Measurements from ENCODE around the gene TRABD2B. TPM values are rescaled to one million over a fixed set of nuclear protein-coding genes. Genes with fewer than 3 reads are reported as not detected.
"Not testable (repeated sequence)": the region's sequence is repeated elsewhere in the genome, so short reads cannot be mapped to it uniquely, and the experiment has no call there.

The TRABD2B gene
- total RNA-seq, 1 donor from 2014 or later = under 0.01 TPM

- DNase-seq (ENCODE audit: low read depth in 2 of 2) = no peak
Observed at GRCh38 chr1:47967864-47968555, 29.2 kb downstream of the TRABD2B start.

GRCh38 chr1:47965816-47966215, 31.4 kb downstream of the TRABD2B start:
- no peak for DNase-seq (ENCODE audit: low read depth in 2 of 2)

- DNase-seq (ENCODE audit: low read depth in 2 of 2) = no peak
Observed at GRCh38 chr1:47964636-47965035, 32.5 kb downstream of the TRABD2B start.

- DNase-seq (ENCODE audit: low read depth in 2 of 2) = peak in 1 of 2 donors; percentile 3
Observed at GRCh38 chr1:47963568-47964358, 33.4 kb downstream of the TRABD2B start.

- no peak for DNase-seq (ENCODE audit: low read depth in 2 of 2)
Observed at GRCh38 chr1:47962750-47963492, 34.3 kb downstream of the TRABD2B start.

GRCh38 chr1:47961835-47962234, 35.4 kb downstream of the TRABD2B start:
- not testable (repeated sequence) for DNase-seq (ENCODE audit: low read depth in 2 of 2)

- DNase-seq (ENCODE audit: low read depth in 2 of 2) = not testable (repeated sequence)
Observed at GRCh38 chr1:47956491-47956890, 40.7 kb downstream of the TRABD2B start.

GRCh38 chr1:47953661-47954060, 43.5 kb downstream of the TRABD2B start:
- no peak for DNase-seq (ENCODE audit: low read depth in 2 of 2)

- no peak for DNase-seq (ENCODE audit: low read depth in 2 of 2)
Observed at GRCh38 chr1:47951545-47952235, 45.5 kb downstream of the TRABD2B start.

GRCh38 chr1:47951026-47951425, 46.2 kb downstream of the TRABD2B start:
- DNase-seq (ENCODE audit: low read depth in 2 of 2) = no peak

- DNase-seq (ENCODE audit: low read depth in 2 of 2) = no peak
Observed at GRCh38 chr1:47950471-47950870, 46.7 kb downstream of the TRABD2B start.

- DNase-seq (ENCODE audit: low read depth in 2 of 2) = no peak
Observed at GRCh38 chr1:47948126-47948525, 49.1 kb downstream of the TRABD2B start.

GRCh38 chr1:47947531-47947930, 49.7 kb downstream of the TRABD2B start:
- DNase-seq (ENCODE audit: low read depth in 2 of 2) = no peak

GRCh38 chr1:47944561-47944960, 52.6 kb downstream of the TRABD2B start:
- no peak for DNase-seq (ENCODE audit: low read depth in 2 of 2)

GRCh38 chr1:47942240-47942629, 55.0 kb downstream of the TRABD2B start:
- DNase-seq (ENCODE audit: low read depth in 2 of 2) = no peak

GRCh38 chr1:47941609-47942239, 55.5 kb downstream of the TRABD2B start:
- no peak for DNase-seq (ENCODE audit: low read depth in 2 of 2)

GRCh38 chr1:47940779-47941178, 56.4 kb downstream of the TRABD2B start:
- no peak for DNase-seq (ENCODE audit: low read depth in 2 of 2)

- DNase-seq (ENCODE audit: low read depth in 2 of 2) = no peak
Observed at GRCh38 chr1:47940326-47940725, 56.9 kb downstream of the TRABD2B start.

- no peak for DNase-seq (ENCODE audit: low read depth in 2 of 2)
Observed at GRCh38 chr1:47938520-47938919, 58.7 kb downstream of the TRABD2B start.

- DNase-seq (ENCODE audit: low read depth in 2 of 2) = no peak
Observed at GRCh38 chr1:47937586-47938254, 59.5 kb downstream of the TRABD2B start.

Data from dermis microvascular lymphatic vessel endothelial cell (primary cell).